GM21717 (cell line): ENCODE data around the gene DPP6.
"Not testable (repeated sequence)": the region's sequence is repeated elsewhere in the genome, so short reads cannot be mapped to it uniquely, and the experiment has no call there.

ENCODE experiments used
- ATAC-seq: cut with Tn5 transposase; IDR thresholded peaks from one replicate; pipeline ENCODE4 v1.9.1; 2021; ENCODE audit warnings: mild to moderate bottlenecking, moderate library complexity; ENCODE audit not compliant: unreplicated experiment

Gene DPP6

GRCh38 chr7:154915600-154915999 lies 863.4 kb downstream of the DPP6 start:
- ATAC-seq, result no peak

GRCh38 chr7:154916381-154916780 lies 864.2 kb downstream of the DPP6 start:
- ATAC-seq, result no peak

GRCh38 chr7:154916856-154917807 lies 864.9 kb downstream of the DPP6 start:
- no peak for ATAC-seq

- ATAC-seq, result no peak
Measured at GRCh38 chr7:154917808-154918160, 865.6 kb downstream of the DPP6 start.

- ATAC-seq, result no peak
Measured at GRCh38 chr7:154918266-154918665, 866.1 kb downstream of the DPP6 start.

GRCh38 chr7:154918741-154919140 lies 866.5 kb downstream of the DPP6 start:
- ATAC-seq, result no peak

GRCh38 chr7:154919344-154920225 lies 867.4 kb downstream of the DPP6 start:
- no peak for ATAC-seq

GRCh38 chr7:154922472-154922871 lies 870.3 kb downstream of the DPP6 start:
- ATAC-seq, result not testable (repeated sequence)

GRCh38 chr7:154927624-154928125 lies 875.5 kb downstream of the DPP6 start:
- peak; percentile 60 for ATAC-seq

GRCh38 chr7:154928136-154929005 lies 876.2 kb downstream of the DPP6 start:
- peak; percentile 71 for ATAC-seq

- no peak for ATAC-seq
Measured at GRCh38 chr7:154929006-154929726, 877.0 kb downstream of the DPP6 start.

- ATAC-seq, result no peak
Measured at GRCh38 chr7:154931906-154932305, 879.7 kb downstream of the DPP6 start.

GRCh38 chr7:154934353-154934952 lies 882.3 kb downstream of the DPP6 start:
- ATAC-seq, result not testable (repeated sequence)

- no peak for ATAC-seq
Measured at GRCh38 chr7:154937837-154938236, 885.6 kb downstream of the DPP6 start.

- no peak for ATAC-seq
Measured at GRCh38 chr7:154942691-154943090, 890.5 kb downstream of the DPP6 start.
